Measurements from ENCODE around the gene SIGMAR1.

DNA sequence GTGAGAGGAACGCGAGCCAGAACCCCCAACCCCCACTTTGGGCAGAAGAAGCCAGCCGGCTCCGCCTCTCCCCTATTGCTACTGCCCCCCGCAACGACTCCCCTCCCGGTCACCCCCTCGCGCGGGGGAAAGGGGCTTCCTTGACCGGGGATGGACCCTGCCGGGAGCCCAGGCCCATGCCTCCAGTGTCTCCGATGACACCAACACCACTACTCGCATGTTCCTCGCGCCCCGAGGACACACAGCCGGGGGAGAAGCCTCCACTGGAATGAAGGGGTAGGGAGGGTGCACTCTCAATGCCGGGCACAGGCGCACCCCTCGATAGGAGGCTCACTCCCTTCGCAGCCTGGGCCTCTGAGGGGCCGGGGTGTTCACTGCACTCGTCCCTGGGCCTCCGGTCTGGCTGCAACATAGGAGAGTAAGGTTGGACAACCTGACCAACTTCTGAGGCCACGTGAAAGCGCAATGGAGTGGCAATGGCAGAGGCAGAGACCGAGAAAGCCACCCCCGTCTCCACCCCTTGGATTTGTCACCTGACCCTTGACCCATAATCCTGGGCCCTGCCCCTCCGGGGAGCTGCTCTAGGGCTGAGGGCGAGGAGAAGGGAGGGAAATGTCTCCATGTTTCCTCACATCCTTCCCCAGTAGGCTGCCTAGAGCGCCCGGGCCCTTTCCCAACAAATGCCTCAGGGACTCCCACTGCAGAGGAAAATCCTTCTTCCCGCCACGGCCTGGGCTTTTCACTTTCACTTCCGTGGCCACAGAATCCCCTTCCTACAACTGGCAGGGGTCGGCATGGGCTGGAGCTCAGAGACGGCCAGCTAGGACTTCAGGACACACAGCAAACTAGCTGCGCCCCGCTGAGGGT lies 47.0 kb downstream of the SIGMAR1 start:
- TF ChIP-seq, protein P1, sequence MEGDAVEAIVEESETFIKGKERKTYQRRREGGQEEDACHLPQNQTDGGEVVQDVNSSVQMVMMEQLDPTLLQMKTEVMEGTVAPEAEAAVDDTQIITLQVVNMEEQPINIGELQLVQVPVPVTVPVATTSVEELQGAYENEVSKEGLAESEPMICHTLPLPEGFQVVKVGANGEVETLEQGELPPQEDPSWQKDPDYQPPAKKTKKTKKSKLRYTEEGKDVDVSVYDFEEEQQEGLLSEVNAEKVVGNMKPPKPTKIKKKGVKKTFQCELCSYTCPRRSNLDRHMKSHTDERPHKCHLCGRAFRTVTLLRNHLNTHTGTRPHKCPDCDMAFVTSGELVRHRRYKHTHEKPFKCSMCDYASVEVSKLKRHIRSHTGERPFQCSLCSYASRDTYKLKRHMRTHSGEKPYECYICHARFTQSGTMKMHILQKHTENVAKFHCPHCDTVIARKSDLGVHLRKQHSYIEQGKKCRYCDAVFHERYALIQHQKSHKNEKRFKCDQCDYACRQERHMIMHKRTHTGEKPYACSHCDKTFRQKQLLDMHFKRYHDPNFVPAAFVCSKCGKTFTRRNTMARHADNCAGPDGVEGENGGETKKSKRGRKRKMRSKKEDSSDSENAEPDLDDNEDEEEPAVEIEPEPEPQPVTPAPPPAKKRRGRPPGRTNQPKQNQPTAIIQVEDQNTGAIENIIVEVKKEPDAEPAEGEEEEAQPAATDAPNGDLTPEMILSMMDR (IDR thresholded peaks at IDR 0.05; ENCODE audit: poor library complexity): no peak
- TF ChIP-seq EZH2 (IDR thresholded peaks at IDR 0.05; ENCODE audit: borderline replicate concordance) (no peak), EZH2phosphoT487 (IDR thresholded peaks at IDR 0.05; ENCODE audit: low read depth, severe bottlenecking, unreplicated experiment) (no peak)
